Thoracic aorta (tissue), 2 donors: ENCODE data around the gene CPT1C. TPM values are rescaled to one million over a fixed set of nuclear protein-coding genes. Genes with fewer than 3 reads are reported as not detected.

Source experiments
- ATAC-seq: fragments of 150-250 bp; one replicate; pipeline ENCODE4 v1.8.0; 2017; ENCODE audit warnings: low read depth; ENCODE audit not compliant: insufficient number of reproducible peaks, low FRiP score
- DNase-seq: peaks from one replicate; pipeline ENCODE4 v3.0.0-alpha.2; 2020; ENCODE audit warnings: low spot score
- H3K27ac ChIP-seq, 2 donors: fragments of 200-600 bp; sonication (generic); 1 replicate in 1 of 2; 2 replicates in 1 of 2; pipeline ENCODE4 v1.5.1; 2016; ENCODE audit warnings: mild to moderate bottlenecking in 2 of 2, moderate library complexity in 2 of 2
- H3K27me3 ChIP-seq: fragments of 200-600 bp; sonication (generic); replicated peaks from 2 replicates; pipeline ENCODE4 v1.6.0; 2016; ENCODE audit warnings: mild to moderate bottlenecking; ENCODE audit not compliant: insufficient read depth
- H3K36me3 ChIP-seq: fragments of 200-600 bp; sonication (generic); one replicate; pipeline ENCODE4 v1.5.1; 2016
- H3K4me1 ChIP-seq, 2 donors: fragments of 200-600 bp; sonication (generic); 1 replicate in 1 of 2; 2 replicates in 1 of 2; pipeline versions ENCODE4 v1.5.1 to v1.6.0; 2016; ENCODE audit warnings: low read depth in 2 of 2, mild to moderate bottlenecking in 1 of 2; ENCODE audit not compliant: control insufficient read depth in 1 of 2
- H3K4me3 ChIP-seq: fragments of 200-600 bp; sonication (generic); 2 replicates; pipeline ENCODE4 v1.5.1; 2016; ENCODE audit warnings: mild to moderate bottlenecking
- H3K9me3 ChIP-seq: fragments of 200-600 bp; sonication (generic); 2 replicates; pipeline ENCODE4 v1.5.1; 2016
- total RNA-seq, 2 donors: library from RNA; depleted of rRNA; stranded (reverse); fragments of >200 nt; gene quantifications; one replicate each; pipeline versions ENCODE4 v1.1.0 to v1.2.3, GENCODE V29; 2016
- TF ChIP-seq, protein P1 (sequence below): fragments of 200-600 bp; sonication (generic); IDR thresholded peaks from one replicate; pipeline ENCODE4 v1.5.1; 2019; ENCODE audit warnings: antibody characterized with exemption

CPT1C gene
- total RNA-seq, 2 donors from 2014 or later: 2.5 to 3.9 TPM

DNA sequence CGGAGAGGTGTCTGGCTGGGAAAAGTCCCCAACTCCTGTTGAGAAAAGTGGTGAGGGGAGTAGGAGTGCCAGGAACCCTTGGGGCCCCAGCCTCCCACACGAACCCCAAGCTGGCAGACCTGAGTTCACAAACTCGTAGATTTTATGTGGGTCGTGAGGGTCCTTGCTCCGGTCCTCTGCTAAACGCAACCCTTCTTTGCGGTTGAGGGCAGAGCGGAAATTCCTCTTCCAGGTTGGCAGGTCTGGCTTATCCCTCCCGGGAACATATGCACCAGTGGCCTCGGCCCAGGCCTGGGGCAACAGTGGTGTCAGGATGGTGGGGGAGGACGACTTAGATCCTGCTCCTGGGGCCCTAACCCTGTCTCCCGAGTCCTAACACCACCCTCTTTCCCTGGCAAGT, 27.7 kb upstream of the CPT1C start:
- no peaks in the 10 kb centered on the region for H3K9me3 ChIP-seq
- H3K27me3 ChIP-seq: no peaks in the 10 kb centered on the region
- no peak overlapping the region for H3K4me3 ChIP-seq
- H3K4me1 ChIP-seq: peaks cover 10 to 18% of the 10 kb centered on the region in 2 donors
- H3K27ac ChIP-seq: no peak overlapping the region
- no peak for DNase-seq
- peaks cover 33% of the 10 kb centered on the region for H3K36me3 ChIP-seq
- no peak for ATAC-seq
- TF ChIP-seq, protein P1, sequence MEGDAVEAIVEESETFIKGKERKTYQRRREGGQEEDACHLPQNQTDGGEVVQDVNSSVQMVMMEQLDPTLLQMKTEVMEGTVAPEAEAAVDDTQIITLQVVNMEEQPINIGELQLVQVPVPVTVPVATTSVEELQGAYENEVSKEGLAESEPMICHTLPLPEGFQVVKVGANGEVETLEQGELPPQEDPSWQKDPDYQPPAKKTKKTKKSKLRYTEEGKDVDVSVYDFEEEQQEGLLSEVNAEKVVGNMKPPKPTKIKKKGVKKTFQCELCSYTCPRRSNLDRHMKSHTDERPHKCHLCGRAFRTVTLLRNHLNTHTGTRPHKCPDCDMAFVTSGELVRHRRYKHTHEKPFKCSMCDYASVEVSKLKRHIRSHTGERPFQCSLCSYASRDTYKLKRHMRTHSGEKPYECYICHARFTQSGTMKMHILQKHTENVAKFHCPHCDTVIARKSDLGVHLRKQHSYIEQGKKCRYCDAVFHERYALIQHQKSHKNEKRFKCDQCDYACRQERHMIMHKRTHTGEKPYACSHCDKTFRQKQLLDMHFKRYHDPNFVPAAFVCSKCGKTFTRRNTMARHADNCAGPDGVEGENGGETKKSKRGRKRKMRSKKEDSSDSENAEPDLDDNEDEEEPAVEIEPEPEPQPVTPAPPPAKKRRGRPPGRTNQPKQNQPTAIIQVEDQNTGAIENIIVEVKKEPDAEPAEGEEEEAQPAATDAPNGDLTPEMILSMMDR: no peak

GRCh38 chr19:49664171-49665035, 26.5 kb upstream of the CPT1C start:
- peak overlapping the region; percentile 80 to 93 for H3K27ac ChIP-seq
- TF ChIP-seq, protein P1: peak; percentile 47
- DNase-seq: peak; percentile 53
- ATAC-seq: peak; percentile 39
- H3K4me1 ChIP-seq: peaks cover 10 to 18% of the 10 kb centered on the region in 2 donors
- H3K36me3 ChIP-seq: peaks cover 23% of the 10 kb centered on the region
- H3K27me3 ChIP-seq: no peaks in the 10 kb centered on the region
- H3K9me3 ChIP-seq: no peaks in the 10 kb centered on the region
- peak overlapping the region; percentile 89 for H3K4me3 ChIP-seq

DNA sequence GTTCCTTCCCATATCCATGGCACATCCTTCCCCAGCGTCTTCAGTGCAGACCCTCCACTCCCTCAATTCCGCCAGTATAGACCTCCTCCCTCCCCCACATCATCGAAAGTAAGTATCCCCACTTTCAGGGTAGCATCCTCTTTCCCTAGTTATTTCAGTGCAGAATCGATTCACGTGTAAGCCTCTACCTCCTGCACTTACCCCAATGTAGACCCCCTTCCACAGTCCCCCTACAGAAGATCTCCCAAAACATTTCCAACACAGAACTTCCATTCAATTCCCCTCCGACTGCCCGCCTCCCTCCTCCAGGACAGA, 25.9 kb upstream of the CPT1C start:
- DNase-seq (no peak), ATAC-seq (no peak)
- H3K27me3 ChIP-seq: no peaks in the 10 kb centered on the region
- H3K9me3 ChIP-seq: no peaks in the 10 kb centered on the region
- TF ChIP-seq, protein P1: no peak
- peaks cover 20% of the 10 kb centered on the region for H3K36me3 ChIP-seq
- peak overlapping the region; percentile 80 to 93 for H3K27ac ChIP-seq
- H3K4me3 ChIP-seq: peak overlapping the region; percentile 89
- peaks cover 10 to 18% of the 10 kb centered on the region in 2 donors for H3K4me1 ChIP-seq

DNA sequence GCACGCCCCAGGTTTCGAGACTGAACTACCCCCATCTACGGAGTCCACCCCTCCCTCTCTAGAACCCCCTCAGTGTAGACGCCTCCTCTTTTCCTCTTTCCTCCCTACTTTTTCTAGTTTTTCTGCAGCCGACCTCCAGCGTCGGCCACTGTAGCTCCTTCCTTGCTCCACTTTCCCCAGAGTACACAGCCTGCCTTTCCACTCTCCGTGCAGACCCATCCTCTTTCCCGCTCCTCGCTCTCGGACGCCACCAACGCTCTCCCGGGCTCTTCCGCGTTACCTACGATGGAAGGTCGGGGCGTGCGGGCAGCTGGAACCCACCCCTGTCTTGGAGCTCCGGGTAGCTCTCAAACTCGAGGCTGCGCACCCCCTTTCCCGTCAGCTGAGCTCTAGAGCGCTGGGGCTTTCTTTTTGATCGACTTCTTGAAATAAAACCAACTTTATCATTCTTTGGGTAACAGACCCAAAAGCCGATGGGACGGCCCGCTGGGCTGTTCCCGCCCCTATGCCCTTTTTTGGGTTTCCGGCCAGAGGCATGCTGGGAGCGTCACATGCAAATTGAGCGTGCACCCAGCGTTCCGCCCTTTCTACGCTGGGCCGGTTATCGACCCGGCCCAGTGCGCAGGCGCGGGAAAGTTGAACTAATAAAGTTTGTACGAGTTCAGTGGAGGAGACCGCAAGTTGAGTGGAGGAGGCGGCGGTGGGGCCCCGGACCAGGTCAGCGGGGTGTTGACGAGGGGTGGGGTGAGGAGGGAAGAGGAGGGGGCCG, 25.4 kb upstream of the CPT1C start, which contains the start of the genes BCL2L12 and IRF3:
Gene BCL2L12, plus strand, starts transcription at position 583 of the 769 bp plus-strand sequence. CDS start 760 bp downstream, outside the sequence.
Gene IRF3, minus strand, starts transcription at position 507 of the 769 bp plus-strand sequence. CDS start 1,019 bp downstream, outside the sequence.
- H3K4me3 ChIP-seq: peak within 1 kb of the TSS; percentile 89
- peak; percentile 91 for DNase-seq
- H3K27ac ChIP-seq: peak within 1 kb of the TSS; percentile 80 to 93
- H3K4me1 ChIP-seq: peaks cover 10 to 18% of the 10 kb centered on the region in 2 donors
- peak; percentile 63 for ATAC-seq
- peaks cover 17% of the 10 kb centered on the region for H3K36me3 ChIP-seq
- H3K27me3 ChIP-seq: no peaks in the 10 kb centered on the region
- TF ChIP-seq, protein P1: no peak
- H3K9me3 ChIP-seq: no peaks in the 10 kb centered on the region

GRCh38 chr19:49666120-49666444, 24.8 kb upstream of the CPT1C start:
- DNase-seq (no peak), ATAC-seq (no peak)
- H3K27me3 ChIP-seq: no peaks in the 10 kb centered on the region
- no peaks in the 10 kb centered on the region for H3K9me3 ChIP-seq
- peak overlapping the region; percentile 89 for H3K4me3 ChIP-seq
- peaks cover 16% of the 10 kb centered on the region for H3K36me3 ChIP-seq
- TF ChIP-seq, protein P1: no peak
- peak overlapping the region in 1 of 2 donors; percentile 93 for H3K27ac ChIP-seq
- peaks cover 10 to 18% of the 10 kb centered on the region in 2 donors for H3K4me1 ChIP-seq
